ENCODE results near the gene TOGARAM2. TPM values are rescaled to one million over a fixed set of nuclear protein-coding genes. Genes with fewer than 3 reads are reported as not detected.

The TOGARAM2 gene
- total RNA-seq, 2 donors from 2014 or later, result 0.49 to 2.4 TPM

- TF ChIP-seq, protein P1, sequence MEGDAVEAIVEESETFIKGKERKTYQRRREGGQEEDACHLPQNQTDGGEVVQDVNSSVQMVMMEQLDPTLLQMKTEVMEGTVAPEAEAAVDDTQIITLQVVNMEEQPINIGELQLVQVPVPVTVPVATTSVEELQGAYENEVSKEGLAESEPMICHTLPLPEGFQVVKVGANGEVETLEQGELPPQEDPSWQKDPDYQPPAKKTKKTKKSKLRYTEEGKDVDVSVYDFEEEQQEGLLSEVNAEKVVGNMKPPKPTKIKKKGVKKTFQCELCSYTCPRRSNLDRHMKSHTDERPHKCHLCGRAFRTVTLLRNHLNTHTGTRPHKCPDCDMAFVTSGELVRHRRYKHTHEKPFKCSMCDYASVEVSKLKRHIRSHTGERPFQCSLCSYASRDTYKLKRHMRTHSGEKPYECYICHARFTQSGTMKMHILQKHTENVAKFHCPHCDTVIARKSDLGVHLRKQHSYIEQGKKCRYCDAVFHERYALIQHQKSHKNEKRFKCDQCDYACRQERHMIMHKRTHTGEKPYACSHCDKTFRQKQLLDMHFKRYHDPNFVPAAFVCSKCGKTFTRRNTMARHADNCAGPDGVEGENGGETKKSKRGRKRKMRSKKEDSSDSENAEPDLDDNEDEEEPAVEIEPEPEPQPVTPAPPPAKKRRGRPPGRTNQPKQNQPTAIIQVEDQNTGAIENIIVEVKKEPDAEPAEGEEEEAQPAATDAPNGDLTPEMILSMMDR (IDR thresholded peaks at IDR 0.05), result no peak
- no peaks in the 10 kb centered on the region for H3K4me1 ChIP-seq (ENCODE audit: control insufficient read depth in 1 of 2, low read depth in 2 of 2)
- ATAC-seq (ENCODE audit: insufficient number of reproducible peaks, low FRiP score, low read depth), result no peak
- no peak for DNase-seq (ENCODE audit: low spot score)
- no peaks in the 10 kb centered on the region for H3K36me3 ChIP-seq
- H3K4me3 ChIP-seq, result no peak overlapping the region
- no peak overlapping the region for H3K27ac ChIP-seq
- no peaks in the 10 kb centered on the region for H3K27me3 ChIP-seq (replicated peaks; ENCODE audit: insufficient read depth)
- no peaks in the 10 kb centered on the region for H3K9me3 ChIP-seq
These were observed 75.9 kb downstream of the TOGARAM2 start for GRCh38 chr2:29057006-29057405.

DNA sequence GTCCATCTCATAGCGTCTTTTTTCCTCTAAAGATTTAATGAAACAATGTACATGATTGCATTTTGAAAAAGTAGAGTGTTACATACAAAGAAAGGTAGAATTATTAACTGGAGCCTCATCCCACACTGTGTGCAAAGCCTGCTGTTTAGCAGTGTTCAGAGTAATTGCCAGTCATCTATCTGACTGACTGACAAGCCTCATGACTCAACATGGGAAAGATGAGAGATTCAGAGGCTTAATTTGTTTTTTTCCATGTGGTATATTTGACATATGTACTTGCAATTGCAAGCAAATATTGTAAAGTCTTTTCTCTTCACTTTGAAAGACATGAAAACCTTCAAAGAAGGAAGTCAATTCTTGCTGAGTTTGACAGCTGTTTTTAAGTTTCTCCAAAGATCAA is 78.5 kb downstream of the TOGARAM2 start:
- Histone ChIP-seq H3K27me3 (replicated peaks; ENCODE audit: insufficient read depth) (no peaks in the 10 kb centered on the region), H3K36me3 (no peaks in the 10 kb centered on the region), H3K4me3 (no peak overlapping the region), H3K9me3 (no peaks in the 10 kb centered on the region), H3K4me1 (ENCODE audit: control insufficient read depth in 1 of 2, low read depth in 2 of 2) (peaks cover 0 to 13% of the 10 kb centered on the region in 2 donors), H3K27ac (no peak overlapping the region)
- DNase-seq (ENCODE audit: low spot score), result no peak
- ATAC-seq (ENCODE audit: insufficient number of reproducible peaks, low FRiP score, low read depth), result no peak
- TF ChIP-seq, protein P1 (IDR thresholded peaks at IDR 0.05), result no peak

- TF ChIP-seq, protein P1 (IDR thresholded peaks at IDR 0.05), result no peak
- DNase-seq (ENCODE audit: low spot score) (no peak), ATAC-seq (ENCODE audit: insufficient number of reproducible peaks, low FRiP score, low read depth) (no peak)
- Histone ChIP-seq H3K4me1 (ENCODE audit: control insufficient read depth in 1 of 2, low read depth in 2 of 2) (peaks cover 0 to 22% of the 10 kb centered on the region in 2 donors), H3K9me3 (no peaks in the 10 kb centered on the region), H3K4me3 (no peak overlapping the region), H3K27me3 (replicated peaks; ENCODE audit: insufficient read depth) (no peaks in the 10 kb centered on the region), H3K36me3 (no peaks in the 10 kb centered on the region), H3K27ac (no peak overlapping the region)
These were observed 79.3 kb downstream of the TOGARAM2 start for GRCh38 chr2:29060441-29060840.

GRCh38 chr2:29061176-29061575 is 80.1 kb downstream of the TOGARAM2 start:
- TF ChIP-seq, protein P1 (IDR thresholded peaks at IDR 0.05), result no peak
- H3K4me1 ChIP-seq (ENCODE audit: control insufficient read depth in 1 of 2, low read depth in 2 of 2), result peaks cover 0 to 22% of the 10 kb centered on the region in 2 donors
- H3K9me3 ChIP-seq, result no peaks in the 10 kb centered on the region
- no peaks in the 10 kb centered on the region for H3K27me3 ChIP-seq (replicated peaks; ENCODE audit: insufficient read depth)
- no peak overlapping the region for H3K27ac ChIP-seq
- ATAC-seq (ENCODE audit: insufficient number of reproducible peaks, low FRiP score, low read depth), result no peak
- DNase-seq (ENCODE audit: low spot score), result no peak
- H3K36me3 ChIP-seq, result no peaks in the 10 kb centered on the region
- no peak overlapping the region for H3K4me3 ChIP-seq

DNA sequence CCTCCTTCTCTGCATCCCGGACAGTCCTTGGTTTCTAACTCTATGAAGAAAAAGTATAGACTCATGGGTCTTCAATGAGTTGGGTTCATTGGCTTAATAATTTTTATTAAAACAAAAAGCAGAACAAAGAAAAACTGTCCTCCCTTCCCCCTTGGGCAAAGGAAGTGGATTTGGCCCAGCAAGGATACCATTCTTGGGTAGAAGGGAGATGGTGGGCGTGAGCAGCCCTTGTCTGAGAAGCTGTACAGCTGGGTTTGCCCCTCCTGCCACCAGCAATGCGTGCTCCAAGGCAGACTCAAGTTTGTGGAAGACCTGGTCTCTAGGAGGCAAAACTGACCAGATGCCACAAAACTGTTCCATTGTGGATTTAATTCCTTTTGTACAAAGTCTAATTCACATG is 80.5 kb downstream of the TOGARAM2 start:
- no peak for ATAC-seq (ENCODE audit: insufficient number of reproducible peaks, low FRiP score, low read depth)
- Histone ChIP-seq H3K36me3 (no peaks in the 10 kb centered on the region), H3K4me3 (no peak overlapping the region), H3K27ac (no peak overlapping the region), H3K9me3 (no peaks in the 10 kb centered on the region), H3K4me1 (ENCODE audit: control insufficient read depth in 1 of 2, low read depth in 2 of 2) (peaks cover 0 to 22% of the 10 kb centered on the region in 2 donors), H3K27me3 (replicated peaks; ENCODE audit: insufficient read depth) (no peaks in the 10 kb centered on the region)
- TF ChIP-seq, protein P1 (IDR thresholded peaks at IDR 0.05), result no peak
- no peak for DNase-seq (ENCODE audit: low spot score)

Measured in thoracic aorta (tissue), 2 donors.